MV-4-11 (cell line): Measurements from ENCODE around the gene TMBIM4.

Experiments used
- DNase-seq: peaks from one replicate; lab custom pipeline; 2025; lab: John Stamatoyannopoulos, UW

TMBIM4 gene

DNA sequence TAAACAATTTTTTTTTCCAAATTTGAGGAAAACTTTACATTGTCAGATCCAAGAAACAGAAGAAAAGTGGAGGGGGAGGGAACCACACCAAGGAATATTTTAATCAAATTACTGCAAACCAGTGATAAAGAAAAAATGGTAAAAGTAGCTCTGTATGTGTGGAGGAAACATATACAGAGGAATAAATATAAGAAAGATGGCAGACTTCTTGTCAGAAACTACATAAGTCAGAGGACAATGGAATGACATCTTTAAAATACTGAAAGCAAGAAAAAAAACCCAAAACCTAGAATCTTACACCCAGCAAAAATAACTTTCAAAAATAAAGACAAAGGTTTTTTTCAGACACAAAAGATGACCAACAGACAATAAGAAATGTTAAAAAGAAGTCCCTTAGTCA is 29.1 kb downstream of the TMBIM4 start:
- DNase-seq, result peak; percentile 41

DNA sequence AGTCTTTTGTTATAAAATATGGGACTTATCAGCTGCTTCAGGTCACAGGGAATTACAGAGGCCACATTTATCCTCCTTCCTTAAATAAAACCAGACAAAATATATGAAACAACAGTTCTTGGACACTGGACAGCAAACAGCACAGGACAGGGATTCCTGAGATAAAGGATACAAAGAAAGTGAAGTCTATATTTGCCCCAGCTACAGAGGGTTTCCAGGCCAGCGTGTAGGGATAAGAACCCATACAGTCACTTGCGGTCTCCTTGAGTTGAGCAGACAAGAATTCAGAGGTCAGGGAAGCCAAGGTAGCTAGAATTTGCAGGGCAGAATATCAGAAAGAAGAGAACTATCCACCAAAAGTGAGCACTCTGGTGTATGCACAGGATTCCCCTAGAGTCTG is 30.5 kb downstream of the TMBIM4 start:
- DNase-seq, result no peak

DNA sequence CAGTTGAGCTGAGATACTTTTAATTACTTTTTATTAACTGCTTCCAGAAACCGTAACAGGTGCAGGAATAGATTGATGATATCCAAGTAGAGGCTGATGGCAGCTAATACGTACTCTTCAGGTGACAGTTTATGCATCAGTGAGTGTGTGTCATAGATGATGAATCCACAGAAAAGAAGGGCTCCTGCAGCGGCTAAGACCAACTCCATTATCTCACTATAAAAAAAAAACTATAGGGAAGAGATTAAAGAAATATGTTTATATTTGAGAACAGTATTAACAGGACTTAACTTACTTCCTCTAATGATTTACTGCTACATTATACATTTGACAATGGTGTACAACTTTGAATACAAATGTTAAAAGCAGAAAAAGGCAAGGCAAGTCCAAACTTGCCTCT is 31.9 kb downstream of the TMBIM4 start:
- DNase-seq, result no peak

DNA sequence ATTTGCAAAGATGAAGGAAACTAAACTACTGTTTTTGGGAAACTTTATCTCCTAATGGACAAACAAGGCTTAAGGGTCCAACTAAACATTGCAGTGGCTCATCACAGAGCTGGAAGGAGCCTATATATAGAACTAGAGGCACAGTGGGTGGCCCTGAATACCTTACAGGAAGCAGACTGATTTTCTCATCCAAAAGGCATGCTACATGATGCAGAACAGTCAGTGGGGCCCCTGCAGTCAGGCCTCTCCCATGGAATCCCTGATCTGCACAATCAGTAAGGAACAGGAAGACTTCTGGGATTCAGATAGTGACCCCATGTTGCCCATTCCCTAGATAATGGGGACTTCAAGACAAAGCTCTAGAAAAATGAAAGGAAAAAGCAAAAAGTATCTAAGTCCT is 37.4 kb downstream of the TMBIM4 start:
- no peak for DNase-seq

DNA sequence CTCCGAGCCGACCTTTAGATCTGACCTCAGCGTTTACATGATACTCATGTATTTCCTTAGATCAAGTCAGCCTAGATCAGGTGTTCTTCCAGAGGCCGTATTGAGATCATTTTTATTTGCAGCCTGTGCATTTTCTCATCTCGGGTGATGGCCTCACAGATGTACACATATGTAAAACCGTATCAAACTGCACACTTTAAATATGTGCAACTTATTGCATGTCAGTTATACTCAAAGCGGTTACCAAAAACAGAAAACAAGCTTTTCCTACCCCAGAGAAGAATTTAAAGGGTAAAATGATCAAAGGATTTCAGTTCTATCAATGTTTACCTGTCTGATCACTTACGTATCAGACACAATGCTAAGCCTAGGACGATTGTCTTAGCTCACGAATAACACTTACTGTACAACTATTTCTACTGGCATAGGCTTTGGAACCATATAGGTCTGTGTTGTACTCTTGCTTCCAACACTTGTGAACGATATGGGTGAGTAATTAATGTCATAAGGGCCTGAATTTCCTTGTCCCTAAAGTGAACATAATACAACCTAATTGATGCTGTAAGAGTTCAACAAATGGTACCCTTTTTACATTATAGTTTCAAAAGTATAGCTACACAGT is 38.6 kb downstream of the TMBIM4 start:
- DNase-seq, result no peak

DNA sequence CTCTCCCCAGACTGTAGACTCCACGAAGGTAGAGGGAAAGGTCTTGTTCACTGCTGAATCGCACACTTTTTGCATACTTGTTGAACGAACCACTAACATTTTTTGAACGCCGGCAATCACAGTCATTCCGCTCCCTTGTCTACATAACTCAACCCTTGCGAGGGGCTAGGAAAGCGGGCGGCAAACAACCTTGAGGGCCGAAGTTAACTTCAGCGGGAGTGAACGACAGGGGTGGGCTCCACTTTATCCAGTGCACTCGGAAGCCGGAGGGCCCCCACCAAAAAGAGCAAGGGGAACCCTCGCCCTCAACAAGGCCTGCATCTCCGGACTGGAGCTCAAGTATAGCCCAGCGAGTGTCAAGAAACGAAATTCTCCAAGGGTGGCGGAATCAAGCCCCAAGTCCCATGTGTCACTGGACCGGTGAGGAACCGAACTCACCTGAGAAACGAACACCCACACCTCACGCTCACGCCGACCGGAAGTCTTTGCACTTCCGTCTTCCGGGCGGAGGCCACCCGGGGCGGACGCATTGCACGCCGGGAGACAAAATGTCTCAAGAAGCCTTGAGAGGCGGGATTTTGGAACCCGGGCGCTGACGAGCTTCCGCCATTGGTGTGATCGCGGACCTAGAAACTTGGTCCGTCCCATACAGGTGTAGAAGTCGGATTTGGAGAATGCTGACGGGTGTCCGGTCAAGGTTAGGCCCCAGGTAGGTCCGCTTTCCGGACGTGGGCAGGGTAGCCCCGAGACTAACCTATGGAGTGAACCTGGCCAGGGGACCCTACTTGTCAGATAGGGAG is 39.3 kb downstream of the TMBIM4 start, which contains the start of gene LLPH:
Gene LLPH, minus strand, starts transcription at position 484 of the 800 bp plus-strand sequence. CDS start 1,644 bp downstream, outside the sequence.
- peak; percentile 88 for DNase-seq

DNA sequence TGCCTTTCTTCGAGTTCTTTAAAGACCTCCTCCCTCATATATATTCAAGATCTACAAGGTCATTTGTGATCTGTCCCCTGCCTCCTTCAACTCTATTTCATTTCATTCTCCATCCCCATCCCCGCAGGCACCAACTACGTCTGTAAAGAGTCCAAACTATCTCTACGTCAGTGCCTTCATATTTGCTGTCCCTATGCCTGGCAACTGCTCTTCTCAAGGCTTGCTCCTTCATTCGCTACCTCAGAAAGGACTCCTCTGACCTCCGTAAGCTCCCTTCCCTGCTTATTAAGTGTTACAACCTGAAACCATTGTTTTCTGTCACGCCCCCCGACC is 39.9 kb downstream of the TMBIM4 start:
- no peak for DNase-seq

DNA sequence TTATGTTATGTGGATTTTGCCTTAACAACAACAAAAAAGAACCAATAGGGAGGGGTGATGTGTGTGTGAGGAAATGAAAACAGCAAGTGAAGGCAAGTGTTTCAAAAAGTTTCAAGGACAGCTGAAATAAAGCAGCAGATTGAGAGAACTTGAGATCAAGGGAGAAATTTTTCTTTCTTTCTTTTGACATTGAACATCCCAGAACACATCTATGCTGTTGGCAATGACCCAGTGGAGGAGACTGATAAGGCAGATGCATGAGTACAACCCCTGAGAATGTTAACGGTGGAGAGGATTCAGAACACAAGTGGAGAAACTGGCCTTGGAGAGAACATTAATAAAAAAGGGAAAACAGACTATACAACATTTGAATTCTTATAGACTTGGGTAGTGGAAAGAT is 42.1 kb downstream of the TMBIM4 start:
- DNase-seq, result no peak

DNA sequence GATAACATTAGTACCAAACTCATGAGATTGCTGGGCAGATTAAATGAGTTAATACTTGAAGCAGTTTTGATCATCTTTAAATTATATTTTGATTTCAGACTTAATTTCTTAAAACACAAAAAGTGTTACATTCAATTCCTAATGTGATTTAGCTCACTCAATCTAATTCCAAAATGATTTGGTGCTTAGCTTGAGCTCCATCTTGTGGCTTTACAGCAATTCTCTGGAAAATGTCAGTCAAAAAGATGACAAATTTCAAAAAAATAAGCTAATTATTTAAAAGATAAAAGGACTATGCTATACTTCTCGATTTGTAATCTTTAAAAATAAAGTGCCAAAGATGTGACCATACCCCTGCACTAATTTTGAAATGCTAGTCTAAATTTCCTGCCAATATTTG is 49.3 kb downstream of the TMBIM4 start:
- DNase-seq, result no peak

DNA sequence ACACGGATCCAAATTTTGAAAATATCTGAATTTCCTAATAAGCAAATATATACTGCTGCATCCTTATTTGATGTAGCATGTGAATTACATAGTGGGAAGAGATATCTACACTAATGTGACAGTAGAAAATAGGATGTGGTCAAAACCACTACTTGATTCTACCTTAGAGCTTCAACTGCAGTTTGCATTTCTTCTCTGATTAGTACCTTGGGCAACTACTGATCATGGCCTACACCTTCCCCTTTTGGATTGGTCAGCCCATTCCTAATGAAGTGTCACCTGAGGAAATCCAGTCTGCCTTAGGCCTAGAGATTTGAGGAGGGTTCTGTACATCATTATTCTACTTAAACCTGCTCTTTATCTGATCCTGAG is 49.9 kb downstream of the TMBIM4 start:
- peak; percentile 62 for DNase-seq

DNA sequence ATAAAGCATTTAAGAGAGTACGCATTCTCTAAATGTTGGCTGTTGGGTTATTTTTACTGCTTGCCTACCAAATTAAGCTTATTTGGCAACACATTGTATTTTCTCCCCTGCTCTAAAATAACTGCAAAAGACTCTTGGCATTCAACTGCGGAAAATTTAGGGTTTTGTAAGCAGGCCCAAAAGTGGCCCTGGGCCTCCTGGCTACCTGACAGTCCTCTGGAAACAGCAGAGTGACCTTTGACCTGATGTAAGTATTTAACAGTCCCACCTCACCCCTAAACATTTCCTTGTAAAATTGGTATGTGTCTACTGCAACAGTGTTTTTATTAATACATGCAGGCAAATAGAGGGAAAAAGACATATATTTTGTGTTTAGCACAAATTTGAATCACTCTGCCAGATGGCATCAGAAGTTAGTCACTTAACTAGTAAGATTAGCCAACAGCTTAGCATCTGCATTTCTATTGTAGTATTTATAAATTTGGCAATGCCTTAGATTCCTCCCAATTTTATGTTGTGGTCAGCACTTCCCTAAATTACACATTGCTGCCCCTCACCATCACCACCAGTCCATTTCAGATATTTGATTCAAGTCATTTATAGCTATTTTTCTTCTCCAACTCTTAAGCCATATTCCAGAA is 50.4 kb downstream of the TMBIM4 start:
- peak; percentile 76 for DNase-seq

DNA sequence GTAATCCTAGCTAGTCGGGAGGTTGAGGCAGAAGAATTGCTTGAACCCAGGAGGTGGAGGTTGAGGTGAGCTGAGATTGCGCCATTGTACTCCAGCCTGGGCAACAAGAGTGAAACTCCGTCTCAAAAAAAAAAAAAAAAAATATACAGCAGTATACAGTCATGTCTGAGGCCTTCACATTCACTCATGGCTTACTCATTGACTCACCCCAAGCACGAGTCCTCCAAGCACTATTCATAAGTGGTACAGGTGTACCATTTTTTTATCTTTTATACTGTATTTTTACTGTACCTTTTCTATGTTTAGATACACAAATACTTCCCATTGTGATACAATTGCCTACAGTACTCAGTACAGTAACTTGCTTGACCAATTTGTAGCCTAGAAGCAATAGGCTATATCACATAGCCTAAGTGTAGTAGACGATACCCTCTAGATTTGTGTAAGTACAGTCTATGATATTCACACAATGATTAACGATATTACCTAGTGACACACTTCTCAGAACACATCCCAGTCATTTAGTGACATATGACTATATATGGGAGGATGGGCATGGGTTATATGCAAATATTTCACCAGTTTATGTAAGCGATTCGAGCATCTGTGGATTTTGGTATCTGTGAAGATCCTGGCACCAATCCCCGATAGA is 51.4 kb downstream of the TMBIM4 start:
- DNase-seq, result no peak

DNA sequence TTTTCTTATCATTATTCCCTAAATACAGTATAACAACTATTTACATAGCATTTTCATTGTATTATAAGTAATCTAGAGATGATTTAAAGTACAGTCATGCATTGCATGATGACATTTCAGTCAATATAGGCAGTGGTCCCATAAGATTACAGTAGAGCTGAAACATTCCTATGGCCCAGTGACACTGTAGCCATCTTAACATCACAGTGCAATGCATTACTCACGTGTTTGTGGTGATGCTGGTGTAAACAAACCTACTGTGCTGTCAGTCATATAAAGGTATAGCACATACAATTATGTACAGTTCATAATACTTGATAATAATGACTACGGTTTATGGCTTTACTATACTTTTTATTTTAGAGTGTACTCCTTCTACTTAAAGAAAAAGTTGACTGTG is 52.6 kb downstream of the TMBIM4 start:
- no peak for DNase-seq

DNA sequence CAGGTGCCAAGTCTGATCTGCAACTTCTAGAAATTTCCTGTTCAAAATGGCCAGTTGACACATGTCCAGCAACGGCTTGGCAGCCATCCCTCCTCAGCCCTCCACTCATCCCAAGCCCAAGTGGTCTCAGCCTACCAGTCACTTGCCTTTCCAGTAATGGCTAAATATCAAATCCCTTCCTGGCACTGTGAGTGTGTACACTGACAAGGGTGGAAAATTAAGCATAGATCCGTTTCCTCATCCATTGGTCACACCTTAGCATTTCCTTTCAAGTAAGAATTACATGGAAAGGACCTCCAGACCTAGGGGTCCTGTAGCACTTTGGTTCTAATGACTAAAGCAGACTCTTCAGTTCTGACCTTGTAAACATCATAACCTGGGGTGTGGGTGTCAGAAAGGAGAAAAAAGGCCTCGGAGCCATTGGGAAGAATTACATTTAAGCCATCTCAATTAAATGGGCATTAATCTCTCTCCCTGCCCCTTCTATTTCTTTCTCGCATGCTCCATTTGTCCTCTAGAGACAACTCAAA is 54.7 kb downstream of the TMBIM4 start:
- no peak for DNase-seq

DNA sequence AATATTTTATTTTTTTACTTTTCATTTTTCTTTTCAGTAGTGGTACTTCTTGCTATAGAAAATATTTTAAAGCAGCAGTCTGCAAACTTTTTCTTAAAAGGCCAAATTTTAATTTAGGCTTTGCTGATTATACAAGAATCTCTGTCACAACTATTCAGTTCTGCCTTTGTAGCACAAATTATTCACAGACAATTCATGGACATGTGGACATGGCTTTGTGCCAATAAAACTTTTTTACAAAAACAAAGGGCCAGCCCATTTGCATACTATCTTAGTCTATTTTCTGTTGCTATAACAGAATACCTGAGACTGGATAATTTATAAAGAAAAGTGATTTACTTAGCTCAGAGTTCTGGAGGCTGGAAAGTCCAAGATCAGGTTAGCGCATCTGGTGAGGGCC is 56.3 kb downstream of the TMBIM4 start:
- no peak for DNase-seq

DNA sequence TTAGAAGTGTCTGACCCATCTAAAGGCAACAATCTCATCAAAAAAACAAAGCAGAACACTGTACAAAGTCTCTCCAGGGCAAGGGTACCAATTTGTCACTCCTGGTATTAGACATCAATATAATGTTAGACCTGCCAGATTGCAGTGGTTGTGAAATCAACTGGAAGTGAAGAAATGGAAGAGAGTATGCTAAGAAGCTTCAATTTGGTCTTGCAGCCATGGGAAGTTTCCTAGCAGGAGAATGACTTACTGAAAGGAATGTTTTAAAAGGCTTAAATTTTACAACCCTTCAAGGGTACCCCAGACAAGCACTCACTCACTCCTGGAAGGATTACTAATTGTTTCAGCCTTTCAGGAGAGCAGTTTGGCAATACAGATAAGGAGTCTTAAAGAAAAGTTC is 58.2 kb downstream of the TMBIM4 start:
- DNase-seq, result no peak

DNA sequence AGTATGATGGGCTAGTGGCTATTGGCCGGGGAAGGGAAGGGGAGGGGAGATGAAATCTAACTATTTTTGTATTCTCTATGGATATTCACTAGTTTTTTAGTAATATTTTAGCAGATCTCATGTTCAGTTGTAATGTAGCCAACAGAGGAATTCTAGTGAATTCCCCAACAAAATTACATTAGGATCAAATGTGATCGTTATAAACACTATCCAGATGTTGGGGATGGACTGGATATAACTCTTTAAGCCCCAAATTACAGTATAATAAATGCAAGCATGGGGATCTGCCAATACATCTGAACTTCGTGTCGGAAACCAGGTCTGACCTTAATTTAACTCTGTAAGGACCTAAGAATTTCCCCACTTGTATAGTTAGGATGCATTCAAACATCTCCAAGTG is 60.7 kb downstream of the TMBIM4 start:
- no peak for DNase-seq

DNA sequence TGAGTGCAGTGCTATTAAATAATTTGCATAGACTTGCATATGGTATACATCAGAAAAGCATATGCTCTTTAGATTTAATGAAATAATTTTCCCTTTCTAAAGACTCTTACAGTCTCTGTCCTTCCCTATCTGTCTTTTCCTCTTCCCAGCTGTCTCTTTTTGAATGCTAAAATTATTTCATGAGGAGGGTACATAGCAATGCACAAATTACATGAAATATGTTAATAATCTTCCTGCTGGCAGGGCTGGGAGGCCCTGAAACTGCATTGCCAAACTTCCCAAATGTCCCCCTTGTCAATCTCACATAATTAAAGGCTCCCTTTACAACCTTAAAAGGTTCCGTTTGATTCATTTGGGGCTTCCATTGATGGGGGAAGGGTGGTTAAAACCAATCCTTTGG is 61.4 kb downstream of the TMBIM4 start:
- no peak for DNase-seq

DNA sequence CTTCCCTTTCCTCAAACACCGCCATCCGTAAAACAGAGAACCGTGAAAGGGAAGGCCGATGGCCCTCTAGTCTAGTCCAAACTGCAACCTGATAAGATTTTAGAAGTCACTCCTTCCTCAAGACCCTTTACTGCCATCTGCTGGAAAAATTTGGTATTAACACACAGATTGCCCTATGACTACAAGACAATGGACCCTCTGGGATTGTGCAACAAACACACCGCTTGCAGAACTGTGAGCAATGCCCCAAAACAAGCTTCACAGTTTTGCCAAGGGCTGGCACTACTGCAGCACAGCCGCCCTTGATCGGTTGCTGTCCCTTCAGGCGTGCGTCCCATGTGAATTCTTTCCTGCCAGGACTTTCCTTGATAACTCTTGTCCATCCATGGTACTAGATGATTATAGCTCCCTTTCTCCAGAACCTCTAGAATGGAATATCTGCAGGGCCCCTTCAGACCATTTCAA is 62.3 kb downstream of the TMBIM4 start:
- peak; percentile 97 for DNase-seq

DNA sequence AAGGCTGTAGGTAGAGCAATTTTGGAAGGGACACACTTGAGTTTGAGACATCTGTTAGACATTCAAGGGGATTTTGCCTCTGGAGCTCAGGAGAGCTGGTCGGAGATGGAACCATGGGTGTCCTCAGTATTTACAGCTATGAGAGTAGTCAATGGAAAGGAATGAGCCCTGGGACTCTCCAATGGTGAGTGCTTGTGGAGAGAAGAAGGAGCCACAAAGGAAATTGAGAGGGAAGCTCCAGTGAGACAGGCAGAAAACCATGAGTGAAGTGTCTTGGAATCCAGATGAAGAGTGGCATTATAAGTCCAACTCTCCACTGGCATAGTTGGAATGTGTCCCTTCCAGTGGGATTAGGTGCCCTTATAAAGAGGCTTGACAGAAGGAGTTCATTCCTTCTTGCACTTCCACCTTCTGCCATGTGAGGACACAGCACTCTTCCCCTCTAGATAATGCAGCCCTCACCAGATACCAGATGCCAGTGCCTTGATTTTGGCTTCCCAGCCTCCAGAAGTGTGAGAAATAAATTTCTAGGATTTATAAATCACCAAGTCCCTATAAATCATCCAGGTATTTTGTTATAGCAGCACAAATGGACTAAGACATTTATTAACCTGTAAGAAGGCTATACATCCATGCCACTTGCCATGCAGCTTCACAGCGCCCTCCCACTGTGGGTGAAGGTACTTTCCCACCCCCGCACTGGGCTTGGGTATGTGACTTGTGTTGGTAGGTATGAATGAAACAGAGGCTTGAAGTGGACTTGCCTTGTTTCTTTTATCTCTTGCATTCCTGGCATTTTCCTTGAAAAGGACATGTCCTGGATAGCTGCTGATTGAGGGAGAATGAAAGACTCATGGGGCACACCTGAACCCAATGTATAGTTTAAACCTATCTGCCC is 66.5 kb downstream of the TMBIM4 start:
- DNase-seq, result no peak

DNA sequence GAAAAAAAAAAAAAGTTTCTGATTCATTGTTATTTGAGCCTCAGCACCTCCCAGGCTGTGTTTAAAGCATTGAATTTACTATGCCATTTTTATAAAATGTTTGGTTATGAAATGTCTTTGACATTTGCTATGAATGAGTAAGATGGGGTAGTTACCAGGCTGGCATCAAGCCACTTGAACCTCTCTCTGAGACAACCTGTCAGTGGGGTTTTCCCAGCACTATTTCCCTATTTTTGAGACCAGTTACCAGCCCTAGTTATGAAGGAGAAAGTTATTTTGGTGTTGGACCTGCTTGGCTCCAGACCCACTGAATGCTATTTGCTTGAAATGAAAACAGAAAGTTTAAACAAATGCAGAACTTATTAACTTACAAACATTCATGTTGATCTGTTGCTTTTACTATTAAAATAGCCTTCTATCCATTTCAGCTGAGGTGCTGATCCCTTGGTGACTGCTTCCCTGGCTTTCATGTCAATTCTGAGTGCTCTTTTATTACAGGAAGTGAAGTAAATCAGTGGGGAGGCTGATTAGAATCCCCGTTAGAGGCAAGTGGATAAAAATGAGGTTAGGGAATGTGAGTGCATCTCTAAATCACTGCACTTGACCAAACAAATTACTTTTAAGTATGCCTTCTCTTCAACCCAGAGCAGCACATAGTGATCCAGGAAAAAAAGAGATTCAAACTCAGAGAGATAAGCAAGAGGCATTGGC is 77.1 kb downstream of the TMBIM4 start:
- no peak for DNase-seq
